GM21390 (cell line): ENCODE results near the gene SLC44A5.
"Not testable (repeated sequence)": the region's sequence is repeated elsewhere in the genome, so short reads cannot be mapped to it uniquely, and the experiment has no call there.

Experiments
- ATAC-seq: cut with Tn5 transposase; IDR thresholded peaks from one replicate; pipeline ENCODE4 v1.9.1; 2021; ENCODE audit not compliant: unreplicated experiment

The SLC44A5 gene

DNA sequence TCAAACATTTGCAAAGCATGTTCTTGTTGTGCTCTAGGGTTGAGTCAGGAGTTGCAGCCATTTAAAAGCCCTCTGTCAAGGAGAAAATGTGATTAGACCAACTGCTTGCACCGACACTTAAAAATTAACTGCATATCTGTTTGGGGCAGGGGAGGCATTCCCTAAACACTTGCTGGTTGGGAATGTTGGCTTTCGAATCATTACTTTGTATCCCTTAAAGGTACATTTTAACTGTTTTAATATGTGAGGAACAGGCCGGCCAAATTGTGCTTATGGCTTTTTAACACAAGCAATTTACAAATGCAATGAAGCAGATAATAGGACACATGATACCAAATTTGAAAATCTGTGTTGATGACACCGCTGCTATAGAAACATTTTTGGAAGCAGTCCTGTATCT, 317.6 kb downstream of the SLC44A5 start:
- ATAC-seq, result no peak

GRCh38 chr1:75292013-75292412, 318.9 kb downstream of the SLC44A5 start:
- no peak for ATAC-seq

GRCh38 chr1:75276385-75276784, 334.5 kb downstream of the SLC44A5 start:
- ATAC-seq, result no peak

GRCh38 chr1:75275631-75276030, 335.3 kb downstream of the SLC44A5 start:
- no peak for ATAC-seq

- ATAC-seq, result no peak
Observed at GRCh38 chr1:75274920-75275506, 335.9 kb downstream of the SLC44A5 start.

DNA sequence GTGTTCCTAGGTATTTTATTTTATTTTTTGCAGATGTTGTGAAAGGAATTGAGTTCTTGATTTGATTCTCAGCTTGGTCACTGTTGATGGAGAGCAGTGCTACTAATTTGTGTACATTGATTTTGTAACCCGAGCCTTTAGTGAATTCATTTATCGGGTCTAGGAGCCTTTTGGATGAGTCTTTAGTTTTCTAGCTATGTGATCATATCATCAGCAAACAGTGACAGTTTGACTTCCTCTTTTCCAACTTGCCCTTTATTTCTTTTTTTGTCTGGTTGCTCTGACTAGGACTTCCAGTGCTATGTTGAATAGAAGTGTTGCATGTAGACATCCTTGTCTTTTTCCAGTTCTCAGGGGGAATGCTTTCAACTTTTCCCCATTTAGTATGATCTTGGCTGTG, 337.8 kb downstream of the SLC44A5 start:
- no peak for ATAC-seq

DNA sequence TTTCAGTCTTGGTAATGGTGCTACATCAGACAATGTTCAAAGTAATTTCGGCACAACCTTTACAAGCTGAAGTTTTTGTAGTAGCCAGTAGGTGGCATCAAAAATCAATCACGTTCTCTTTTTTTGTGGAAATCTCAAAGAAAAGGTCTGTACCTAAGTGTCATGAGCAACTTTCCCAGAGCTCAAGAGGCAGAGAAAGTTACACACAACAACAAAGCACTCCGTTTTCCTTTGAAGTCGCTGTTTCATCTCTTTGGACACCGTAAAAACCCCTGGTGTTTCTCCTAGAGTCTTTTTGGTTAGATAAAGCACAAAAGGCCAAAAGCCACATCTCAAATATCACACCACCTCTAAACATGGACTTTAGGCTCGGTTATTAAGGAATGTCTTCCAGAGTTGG, 345.1 kb downstream of the SLC44A5 start:
- ATAC-seq, result peak; percentile 92

DNA sequence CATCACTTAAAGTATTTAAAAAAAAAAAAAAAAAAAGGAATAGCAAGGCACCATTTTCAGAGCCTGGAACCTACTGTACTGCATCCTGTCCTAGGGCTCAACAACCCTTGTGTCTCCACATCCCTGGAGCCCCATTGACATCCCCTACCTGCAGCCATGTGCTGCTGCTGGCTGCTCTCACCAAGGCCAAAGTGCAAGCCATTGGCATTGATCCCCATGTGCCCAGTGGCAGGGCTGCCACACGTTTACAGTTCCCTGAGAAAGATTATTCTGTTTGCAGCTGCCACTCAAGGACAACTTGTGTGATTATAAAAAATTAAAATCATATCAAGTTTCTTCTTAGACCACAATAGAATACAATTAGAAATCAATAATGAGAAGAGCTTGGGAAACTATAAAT, 346.8 kb downstream of the SLC44A5 start:
- no peak for ATAC-seq

DNA sequence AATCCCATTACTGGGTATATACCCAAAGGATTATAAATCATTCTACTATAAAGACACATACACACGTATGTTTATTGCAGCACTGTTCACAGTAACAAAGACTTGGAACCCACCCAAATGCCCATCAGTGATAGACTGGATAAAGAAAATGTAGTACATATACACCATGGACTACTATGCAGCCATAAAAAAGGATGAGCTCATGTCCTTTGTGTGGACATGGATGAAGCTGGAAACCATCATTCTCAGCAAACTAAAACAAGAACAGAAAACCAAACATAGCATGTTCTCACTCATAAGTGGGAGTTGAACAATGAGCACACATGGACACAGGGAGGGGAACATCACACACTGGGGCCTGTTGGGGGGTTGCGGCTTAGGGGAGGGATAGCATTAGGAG, 347.3 kb downstream of the SLC44A5 start:
- ATAC-seq, result not testable (repeated sequence)

DNA sequence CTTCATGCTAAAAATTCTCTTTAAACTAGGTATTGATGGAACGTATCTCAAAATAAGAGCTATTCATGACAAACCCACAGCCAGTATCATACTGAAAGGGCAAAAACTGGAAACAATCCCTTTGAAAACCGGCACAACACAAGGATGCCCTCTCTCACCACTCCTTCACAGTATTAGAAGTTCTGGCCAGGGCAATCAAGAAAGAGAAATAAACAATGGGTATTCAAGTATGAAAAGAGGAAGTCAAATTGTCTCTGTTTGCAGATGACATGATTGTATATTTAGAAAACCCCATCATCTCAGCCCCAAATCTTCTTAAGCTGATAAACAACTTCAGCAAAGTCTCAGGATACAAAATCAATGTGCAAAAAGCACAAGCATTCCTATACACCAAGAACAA, 349.0 kb downstream of the SLC44A5 start:
- ATAC-seq, result not testable (repeated sequence)

GRCh38 chr1:75258351-75258750, 352.6 kb downstream of the SLC44A5 start:
- no peak for ATAC-seq

- ATAC-seq, result no peak
Observed at GRCh38 chr1:75257424-75257823, 353.5 kb downstream of the SLC44A5 start.

DNA sequence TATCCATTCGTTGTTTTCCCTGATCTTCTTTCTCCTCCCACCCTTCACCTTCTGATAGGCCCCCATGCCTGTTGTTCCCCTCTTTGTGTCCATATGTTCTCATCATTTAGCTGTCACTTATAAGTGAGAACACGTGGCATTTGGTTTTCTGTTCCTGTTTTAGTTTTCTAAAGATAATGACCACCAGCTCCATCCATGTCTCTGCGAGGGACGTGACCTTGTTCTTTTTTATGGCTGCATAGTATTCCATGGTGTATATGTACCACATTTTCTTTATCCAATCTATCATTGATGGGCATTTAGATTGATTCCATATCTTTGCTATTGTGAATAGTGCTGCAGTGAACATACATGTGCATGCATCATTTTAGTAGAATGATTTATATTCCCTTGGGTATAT, 360.8 kb downstream of the SLC44A5 start:
- ATAC-seq, result not testable (repeated sequence)

GRCh38 chr1:75245239-75245638, 365.7 kb downstream of the SLC44A5 start:
- ATAC-seq, result no peak

DNA sequence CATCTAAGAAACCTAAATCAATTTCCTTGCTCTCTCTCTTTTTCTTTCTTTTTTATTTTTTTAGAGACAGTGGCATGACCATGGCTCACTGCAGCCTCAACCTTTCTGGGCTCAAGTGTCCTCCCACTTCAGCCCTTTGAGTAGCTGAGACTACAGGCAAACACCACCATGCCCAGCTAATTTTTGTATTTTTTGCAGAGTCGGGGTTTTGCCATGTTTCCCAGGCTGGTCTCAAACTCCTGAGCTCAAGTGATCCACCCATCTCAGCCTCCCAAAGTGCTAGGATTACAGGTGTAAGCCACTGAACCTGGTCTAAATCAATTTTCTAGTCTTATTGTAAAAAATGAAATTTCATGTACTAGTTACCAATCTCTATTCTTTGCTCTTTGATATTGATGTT, 367.8 kb downstream of the SLC44A5 start:
- ATAC-seq, result no peak

DNA sequence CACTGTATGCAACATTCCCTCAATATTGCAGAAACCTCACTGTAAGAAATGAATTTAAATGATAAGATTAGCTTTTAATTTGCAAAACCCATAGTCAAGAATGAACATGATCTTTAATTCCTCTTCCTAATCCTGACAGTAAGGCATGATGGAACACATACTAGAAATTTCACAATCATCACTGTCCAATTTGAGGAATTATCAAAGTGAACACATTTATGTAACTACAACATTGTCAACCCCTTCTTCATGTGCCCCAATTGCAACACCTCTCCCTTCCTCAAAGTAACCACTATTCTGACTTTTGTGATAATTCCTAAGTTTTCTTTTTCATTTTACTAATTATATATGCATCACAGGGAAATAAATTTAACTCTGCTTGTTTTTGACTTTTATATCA, 373.6 kb downstream of the SLC44A5 start:
- ATAC-seq, result no peak

- ATAC-seq, result no peak
Observed at GRCh38 chr1:75234562-75234961, 376.4 kb downstream of the SLC44A5 start.

GRCh38 chr1:75233302-75233929, 377.5 kb downstream of the SLC44A5 start:
- peak; percentile 95 for ATAC-seq

GRCh38 chr1:75220072-75220471, 390.8 kb downstream of the SLC44A5 start:
- ATAC-seq, result no peak

GRCh38 chr1:75214017-75214416, 396.9 kb downstream of the SLC44A5 start:
- no peak for ATAC-seq

GRCh38 chr1:75211648-75212047, 399.3 kb downstream of the SLC44A5 start:
- ATAC-seq, result no peak

GRCh38 chr1:75208862-75209261, 402.1 kb downstream of the SLC44A5 start:
- no peak for ATAC-seq
